Erythroblast (primary cell): ENCODE data around the gene SERINC2.

Experiments used
- GATA1 ChIP-seq: IDR thresholded peaks from 2 replicates; pipeline ENCODE4 v1.6.1; 2011; ENCODE audit warnings: low read depth, mild to moderate bottlenecking, control low read depth, low read length, moderate library complexity
- POLR2A ChIP-seq: IDR thresholded peaks from 2 replicates; pipeline ENCODE4 v1.6.1; 2011; ENCODE audit warnings: mild to moderate bottlenecking, low read length

DNA sequence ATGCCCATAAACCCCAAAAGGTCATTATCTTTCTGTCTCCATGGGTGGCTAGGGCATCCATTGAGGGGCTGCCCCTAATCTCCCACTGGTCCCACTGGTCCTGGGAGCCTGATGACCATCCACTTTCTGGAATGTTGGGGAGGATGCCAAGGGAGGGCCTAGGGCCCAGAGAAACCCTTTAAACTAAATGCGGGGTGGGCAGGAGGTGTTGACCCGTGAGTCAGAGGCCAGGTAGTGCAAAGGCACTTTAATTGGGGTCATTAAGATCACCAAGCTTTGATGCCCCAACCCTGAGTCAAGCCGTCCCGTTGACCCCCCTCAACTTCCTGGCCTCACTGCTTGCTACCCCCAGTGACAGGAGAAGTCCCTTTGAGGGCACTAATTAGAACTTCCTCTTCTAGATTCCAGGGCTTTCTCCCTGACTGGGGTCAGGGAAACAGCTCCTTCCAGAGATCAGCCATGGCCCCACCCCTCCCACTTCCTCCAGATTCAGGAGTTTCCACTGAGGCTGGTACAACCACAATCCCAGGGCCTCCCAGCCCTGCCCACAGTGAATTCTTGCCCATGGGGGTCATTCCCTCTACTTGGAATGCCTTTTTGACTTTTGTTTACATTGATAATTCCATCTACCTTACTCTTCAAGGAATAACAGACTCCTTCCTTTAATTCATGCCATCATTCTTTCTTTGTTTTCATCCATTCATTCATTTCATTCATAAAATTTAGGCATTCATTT, 15.5 kb upstream of the SERINC2 start:
- no peak for TF ChIP-seq POLR2A
- no peak for TF ChIP-seq GATA1
